HCT116 (cell line): ENCODE results near the gene NINJ1. TPM values are rescaled to one million over a fixed set of nuclear protein-coding genes. Genes with fewer than 3 reads are reported as not detected.

Experiments
- ATAC-seq: fragments of 200-7000 bp; cut with Tn5 transposase; 2 replicates; pipeline ENCODE4 v1.9.1; 2020; ENCODE audit warnings: mild to moderate bottlenecking, moderate library complexity
- BruUV-seq: library from RNA; stranded (reverse); fragments of 400-500 nt; replicated peaks from 2 replicates; lab custom pipeline; 2021; lab: Mats Ljungman, UMichigan
- CTCF ChIA-PET: fragments of 300-600 bp; sonication (Branson Sonifier 250); formaldehyde crosslinking; loops from one replicate; lab custom pipeline; 2021; ENCODE audit warnings: antibody characterized with exemption; lab: Charles Lee
- POLR2A ChIA-PET: fragments of 300-600, 350-600 bp; sonication (Branson Sonifier 250); formaldehyde crosslinking; loops from one replicate; lab custom pipeline; 2021; ENCODE audit warnings: antibody characterized with exemption; lab: Charles Lee
- RAD21 ChIA-PET, 2 experiments: fragments of 300-600 bp; sonication (Branson Sonifier 250); formaldehyde crosslinking; loops; one replicate each; lab custom pipeline; 2023; ENCODE audit warnings: low total read pairs in 2 of 2; ENCODE audit not compliant: uncharacterized antibody in 2 of 2, unreplicated experiment in 2 of 2, low non-redundant PET in 1 of 2; lab: Charles Lee
- DNase-seq: peaks from one replicate; pipeline ENCODE4 v3.0.0-alpha.2; 2010; ENCODE audit warnings: low read depth, low spot score
- H2AFZ ChIP-seq: fragments of 200-600 bp; shearing (Covaris generic), sonication (generic); 2 replicates; pipeline ENCODE4 v1.6.1; 2017; ENCODE audit warnings: low read depth, mixed run types, mixed read lengths, antibody characterized with exemption, low read length; ENCODE audit not compliant: poor library complexity, severe bottlenecking
- H3K27ac ChIP-seq: 2 replicates; pipeline ENCODE4 v1.5.1; 2012; ENCODE audit warnings: low read depth, low read length
- H3K27me3 ChIP-seq: fragments of 200-600 bp; sonication (generic); 2 replicates; pipeline ENCODE4 v1.6.1; 2016; ENCODE audit warnings: mixed run types, low read length, mixed read lengths; ENCODE audit not compliant: insufficient read depth
- H3K36me3 ChIP-seq, 2 experiments: fragments of 200-500 bp in 1 of 2; fragments of 200-600 bp in 1 of 2; sonication (Bioruptor generic) in 1 of 2; sonication (generic) in 1 of 2; 2 replicates each; pipeline versions ENCODE4 v1.5.1 to v1.6.1; 2014 to 2016; ENCODE audit warnings: low read length in 2 of 2, inconsistent platforms in 1 of 2, mixed read lengths in 1 of 2, mixed run types in 1 of 2; ENCODE audit not compliant: insufficient read depth in 2 of 2, control insufficient read depth in 1 of 2
- H3K4me1 ChIP-seq, 2 experiments: fragments of 200-600 bp in 1 of 2; sonication (generic) in 1 of 2; 2 replicates each; pipeline versions ENCODE4 v1.5.1 to v1.6.1; 2012 to 2017; ENCODE audit warnings: low read length in 2 of 2, inconsistent platforms in 1 of 2, mild to moderate bottlenecking in 1 of 2, mixed read lengths in 1 of 2, mixed run types in 1 of 2, moderate library complexity in 1 of 2; ENCODE audit not compliant: insufficient read depth in 2 of 2, control insufficient read depth in 1 of 2
- H3K4me2 ChIP-seq: fragments of 200-600 bp; sonication (generic); 2 replicates; pipeline ENCODE4 v1.6.1; 2017; ENCODE audit warnings: mixed run types, low read length, mixed read lengths
- H3K4me3 ChIP-seq, 2 experiments: fragments of 200-600 bp in 1 of 2; sonication (generic) in 1 of 2; replicated peaks in 1 of 2; 2 replicates each; pipeline ENCODE4 v1.5.1; 2011 to 2016; ENCODE audit warnings: low read length in 2 of 2, control low read depth in 1 of 2, low read depth in 1 of 2, mild to moderate bottlenecking in 1 of 2, mixed read lengths in 1 of 2, mixed run types in 1 of 2
- H3K79me2 ChIP-seq: fragments of 200-600 bp; sonication (generic); 2 replicates; pipeline ENCODE4 v1.6.1; 2017; ENCODE audit warnings: mild to moderate bottlenecking, mixed run types, low read length, moderate library complexity, mixed read lengths; ENCODE audit not compliant: insufficient read depth
- H3K9ac ChIP-seq: fragments of 200-600 bp; sonication (generic); 2 replicates; pipeline ENCODE4 v1.6.1; 2016; ENCODE audit warnings: low read length, mixed read lengths
- H3K9me2 ChIP-seq: fragments of 200-600 bp; sonication (generic), shearing (Covaris generic); 2 replicates; pipeline ENCODE4 v1.6.1; 2017; ENCODE audit warnings: mixed run types, mild to moderate bottlenecking, moderate library complexity; ENCODE audit not compliant: insufficient read depth
- H3K9me3 ChIP-seq, 2 experiments: fragments of 200-500 bp in 1 of 2; fragments of 200-600 bp in 1 of 2; sonication (Bioruptor generic) in 1 of 2; sonication (generic) in 1 of 2; 2 replicates each; pipeline ENCODE4 v1.6.1; 2014 to 2017; ENCODE audit warnings: low read length in 2 of 2, mixed read lengths in 2 of 2, inconsistent platforms in 1 of 2, low read depth in 1 of 2, mild to moderate bottlenecking in 1 of 2, mixed run types in 1 of 2, moderate library complexity in 1 of 2; ENCODE audit not compliant: control insufficient read depth in 1 of 2, insufficient read depth in 1 of 2
- H4K20me1 ChIP-seq: fragments of 200-600 bp; sonication (generic), shearing (Covaris generic); 2 replicates; pipeline ENCODE4 v1.6.1; 2017; ENCODE audit warnings: mixed run types, mild to moderate bottlenecking, moderate library complexity; ENCODE audit not compliant: insufficient read depth
- ELF1 ChIP-seq: IDR thresholded peaks from 2 replicates; pipeline ENCODE4 v1.6.1; 2012; ENCODE audit warnings: low read depth, borderline replicate concordance
- SIN3A ChIP-seq: IDR thresholded peaks from 2 replicates; pipeline ENCODE4 v1.6.1; 2012; ENCODE audit warnings: low read depth
- ZNF274 ChIP-seq: fragments of 200-500 bp; sonication (Bioruptor generic); IDR thresholded peaks from 2 replicates; pipeline ENCODE4 v1.6.1; 2014; ENCODE audit warnings: mild to moderate bottlenecking, low read depth, low read length, inconsistent platforms
- intact Hi-C: fragments of 100-400 bp; cut with micrococcal nuclease; formaldehyde crosslinking; loops from 2 replicates; pipeline ENCODE4 v1.10.0; 2022
- total RNA-seq: library from RNA; stranded (reverse); gene quantifications from one replicate; pipeline ENCODE4 v1.2.1, GENCODE V29; 2021; ENCODE audit not compliant: unreplicated experiment

Gene NINJ1
- total RNA-seq, 1 experiment from 2014 or later: 34.4 TPM

DNA sequence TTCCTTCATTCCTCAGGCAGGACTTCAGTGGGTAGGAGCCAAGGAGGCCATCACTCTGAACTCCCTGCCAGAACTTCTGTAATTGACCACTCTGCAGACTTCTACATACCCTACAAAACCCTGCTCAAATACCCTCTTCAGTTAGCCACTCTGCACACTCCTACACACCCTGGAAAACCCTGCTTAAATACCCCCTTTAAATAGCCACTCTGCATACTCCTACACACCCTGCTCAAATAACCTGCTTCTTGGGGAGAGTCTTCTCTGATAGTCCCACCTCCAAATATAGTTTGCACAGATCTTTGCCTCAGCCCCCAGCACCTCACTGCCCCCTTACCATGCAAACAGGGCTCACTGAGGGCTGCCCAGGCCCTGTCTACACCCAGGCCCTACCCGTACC, 56.7 kb downstream of the NINJ1 start:
- Histone ChIP-seq H3K4me2 (no peak overlapping the region), H3K79me2 (no peaks in the 10 kb centered on the region), H3K4me3 (no peak overlapping the region), H3K27me3 (no peaks in the 10 kb centered on the region), H3K36me3 (no peaks in the 10 kb centered on the region), H3K9ac (no peak overlapping the region), H3K4me1 (no peaks in the 10 kb centered on the region), H4K20me1 (no peaks in the 10 kb centered on the region), H3K9me2 (no peaks in the 10 kb centered on the region), H3K9me3 (no peaks in the 10 kb centered on the region), H2AFZ (no peak overlapping the region), H3K27ac (no peak overlapping the region)
- ChIA-PET CTCF (no interaction called here), RAD21 (no interaction called here), POLR2A (no interaction called here)
- ATAC-seq (no peak), DNase-seq (no peak)
- no TSS peak for BruUV-seq
- intact Hi-C loops: no loop called here
- no peak for TF ChIP-seq SIN3A

GRCh38 chr9:93076792-93077128, 57.3 kb downstream of the NINJ1 start:
- Histone ChIP-seq H3K4me1 (peaks cover 0 to 1% of the 10 kb centered on the region in 2 experiments; a peak in 1 of 4 replicates), H3K27me3 (no peaks in the 10 kb centered on the region), H3K36me3 (no peaks in the 10 kb centered on the region), H3K4me3 (no peak overlapping the region), H2AFZ (no peak overlapping the region), H3K9me2 (no peaks in the 10 kb centered on the region), H3K4me2 (no peak overlapping the region), H4K20me1 (no peaks in the 10 kb centered on the region), H3K9ac (no peak overlapping the region)
- no peak for DNase-seq
- no peak for ATAC-seq
- BruUV-seq: no TSS peak
- ChIA-PET CTCF (no interaction called here), RAD21 (no interaction called here), POLR2A (no interaction called here)
- intact Hi-C loops: no loop called here
- TF ChIP-seq ZNF274 (no peak), ELF1 (no peak)
- TF ChIP-seq, all 23 proteins: peak for 0
- no peaks in the 10 kb centered on the region for H3K9me3 ChIP-seq
- H3K27ac ChIP-seq: no peak overlapping the region
- H3K79me2 ChIP-seq: no peaks in the 10 kb centered on the region
